NCI-H2107 (cell line): ENCODE results near the gene IGBP1.
"Not testable (repeated sequence)": the region's sequence is repeated elsewhere in the genome, so short reads cannot be mapped to it uniquely, and the experiment has no call there.

Source experiments
- DNase-seq: peaks from one replicate; lab custom pipeline; 2025; lab: John Stamatoyannopoulos, UW

Gene IGBP1

DNA sequence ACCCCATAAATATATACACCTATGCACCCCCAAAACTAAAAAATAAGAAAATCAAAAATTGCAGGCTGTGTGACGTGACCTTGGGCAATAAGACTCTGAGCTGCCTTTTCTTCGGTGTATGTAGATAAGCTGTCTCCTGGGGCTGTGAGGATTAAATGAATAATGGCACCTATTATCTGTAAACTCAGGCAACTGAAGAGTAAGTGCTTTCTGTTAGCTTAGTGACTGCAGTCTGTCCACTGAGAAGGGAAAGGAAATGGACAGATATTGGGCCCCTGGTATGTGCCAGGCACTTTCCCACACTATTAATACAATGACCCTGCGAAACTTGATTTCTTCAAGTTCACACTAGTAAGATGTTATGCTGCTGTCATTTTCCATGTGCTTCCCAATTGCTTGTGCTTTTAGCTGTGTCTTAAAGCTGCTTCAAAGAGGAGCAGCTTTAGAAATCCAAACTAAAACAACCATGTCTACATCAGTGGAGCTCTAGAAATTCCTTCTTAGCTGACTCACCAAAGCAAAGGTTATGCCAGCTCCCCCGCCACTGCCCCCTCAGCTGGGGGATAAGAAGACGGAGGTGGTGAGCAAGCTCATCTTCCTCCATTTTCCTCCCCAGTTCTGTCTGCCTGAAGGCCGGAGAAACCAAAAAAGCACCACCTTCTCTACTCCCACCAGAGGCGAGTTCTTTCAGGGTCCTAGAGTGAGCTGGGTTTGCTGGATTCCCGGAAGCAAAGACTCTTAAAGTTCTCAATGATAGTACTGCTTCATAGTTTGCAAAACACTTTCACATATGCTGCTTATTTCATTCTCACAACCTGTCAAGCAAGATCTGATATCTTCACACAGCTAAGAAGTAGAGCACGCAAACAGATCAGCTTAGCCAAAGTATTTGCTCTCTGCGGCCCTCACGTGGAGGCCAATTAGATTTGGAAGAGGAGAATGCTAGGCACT, 35.3 kb downstream of the IGBP1 start:
- DNase-seq: no peak

DNA sequence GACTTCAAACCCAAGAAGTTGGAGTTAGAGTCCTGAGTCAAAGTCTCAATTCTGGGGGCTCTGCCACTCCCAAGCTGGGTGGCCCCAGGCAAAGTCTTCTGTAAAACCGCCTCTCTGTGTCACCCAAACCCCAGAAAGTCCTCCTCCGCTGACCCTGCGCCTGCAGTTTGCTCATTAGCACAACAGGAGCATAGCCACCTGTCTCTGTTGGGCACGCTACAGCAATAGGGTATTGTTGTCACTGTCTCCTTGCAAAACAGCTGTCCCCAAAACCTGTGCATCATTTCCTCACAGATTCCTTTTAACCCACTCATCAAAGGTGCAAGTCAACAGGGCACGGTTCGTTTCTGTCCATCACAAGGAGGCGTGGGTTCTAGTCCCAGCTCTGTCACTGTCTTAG, 36.0 kb downstream of the IGBP1 start:
- DNase-seq: no peak

DNA sequence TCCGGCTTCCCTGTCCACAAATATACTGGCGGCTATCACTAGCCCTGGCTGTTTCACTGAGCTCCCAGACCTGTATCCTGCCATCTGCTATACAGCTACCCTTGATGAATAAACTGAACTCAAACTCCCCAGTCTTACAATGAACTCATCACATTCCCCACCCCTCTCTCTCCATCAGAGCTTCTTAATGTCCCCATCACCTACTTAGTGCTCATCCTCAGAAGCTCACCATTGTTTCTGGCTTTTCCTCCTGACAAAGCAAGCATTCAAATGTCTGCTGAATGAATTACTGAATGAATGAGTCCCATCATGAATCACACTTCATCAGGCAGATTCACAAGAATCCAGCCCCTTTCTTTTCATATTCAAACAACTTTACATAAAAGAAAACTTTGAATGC, 38.4 kb downstream of the IGBP1 start:
- no peak for DNase-seq

DNA sequence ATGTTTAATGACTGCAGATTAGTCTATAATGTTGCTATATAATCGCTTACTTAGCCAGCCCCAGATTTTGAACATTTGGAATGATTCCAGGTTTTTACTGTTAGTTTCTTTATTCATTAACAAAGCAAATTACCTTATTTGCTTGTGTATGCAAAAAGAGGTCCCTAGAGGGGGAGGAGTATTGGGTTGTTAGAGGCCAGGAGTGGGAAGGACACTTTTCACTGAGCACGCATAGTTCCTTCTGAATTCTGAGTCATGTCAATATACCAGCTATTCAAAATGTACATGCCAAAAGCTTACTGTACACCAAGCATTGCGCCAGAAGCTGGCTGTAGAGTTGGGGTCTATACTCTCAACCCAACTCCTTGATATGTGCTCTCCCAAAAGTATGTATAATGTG, 39.0 kb downstream of the IGBP1 start:
- no peak for DNase-seq

DNA sequence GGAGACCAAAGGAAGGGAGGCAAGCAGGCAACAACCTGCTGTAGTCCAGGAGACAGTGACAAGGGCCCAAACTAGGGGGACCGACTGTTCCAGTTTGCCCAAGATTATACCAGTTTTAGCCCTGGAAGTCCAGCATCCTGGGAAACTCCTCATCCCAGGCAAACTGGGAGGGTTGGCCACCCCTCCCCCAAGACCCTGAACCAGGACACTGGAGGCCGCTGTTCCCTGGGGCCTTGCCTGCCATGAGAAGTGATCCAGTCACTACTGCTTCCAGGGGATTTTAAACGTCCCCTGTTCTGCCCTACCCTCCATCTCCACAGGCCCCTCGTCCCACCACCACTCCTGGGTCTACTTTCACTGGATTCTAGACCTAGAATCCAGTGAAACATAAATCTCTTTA, 39.7 kb downstream of the IGBP1 start:
- DNase-seq: no peak

DNA sequence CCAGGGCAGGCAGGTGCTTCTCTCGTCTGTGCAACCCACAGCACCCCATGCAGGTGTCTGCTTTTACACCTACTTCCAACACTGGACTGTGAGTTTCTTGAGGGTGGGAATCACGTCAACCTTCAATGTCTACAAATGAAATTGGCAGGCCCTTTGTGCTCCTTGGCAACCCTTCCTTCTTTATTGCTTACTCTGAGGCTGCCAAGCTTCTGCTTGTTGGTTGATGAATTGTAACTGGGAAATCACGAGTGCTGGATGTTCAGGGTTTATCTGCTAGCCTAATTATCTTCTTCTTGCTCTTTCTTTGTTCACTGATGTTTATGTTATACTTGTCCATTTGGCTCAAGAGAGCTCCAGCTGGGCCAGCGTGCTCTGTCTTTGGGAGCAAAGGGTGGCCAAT, 41.5 kb downstream of the IGBP1 start:
- no peak for DNase-seq

DNA sequence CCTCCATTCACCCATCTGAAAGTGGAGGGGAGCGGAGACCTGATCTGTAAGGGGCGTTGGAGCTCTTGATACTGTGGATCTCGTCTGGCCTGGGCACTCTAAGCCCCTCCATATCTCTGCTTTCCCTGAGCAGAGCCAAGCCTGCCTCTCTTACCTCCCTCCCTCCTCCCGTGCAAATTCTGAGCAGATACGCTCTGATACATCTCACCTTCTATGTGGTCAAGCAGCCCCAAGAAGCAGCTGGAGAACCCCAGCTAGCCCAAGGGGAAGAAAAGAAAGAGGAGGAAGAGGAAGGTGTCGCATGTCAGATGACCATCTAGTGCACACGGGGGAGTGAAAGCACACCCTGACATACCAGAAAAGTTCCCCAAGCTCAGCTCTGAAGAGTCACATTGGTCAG, 42.1 kb downstream of the IGBP1 start:
- DNase-seq: no peak

DNA sequence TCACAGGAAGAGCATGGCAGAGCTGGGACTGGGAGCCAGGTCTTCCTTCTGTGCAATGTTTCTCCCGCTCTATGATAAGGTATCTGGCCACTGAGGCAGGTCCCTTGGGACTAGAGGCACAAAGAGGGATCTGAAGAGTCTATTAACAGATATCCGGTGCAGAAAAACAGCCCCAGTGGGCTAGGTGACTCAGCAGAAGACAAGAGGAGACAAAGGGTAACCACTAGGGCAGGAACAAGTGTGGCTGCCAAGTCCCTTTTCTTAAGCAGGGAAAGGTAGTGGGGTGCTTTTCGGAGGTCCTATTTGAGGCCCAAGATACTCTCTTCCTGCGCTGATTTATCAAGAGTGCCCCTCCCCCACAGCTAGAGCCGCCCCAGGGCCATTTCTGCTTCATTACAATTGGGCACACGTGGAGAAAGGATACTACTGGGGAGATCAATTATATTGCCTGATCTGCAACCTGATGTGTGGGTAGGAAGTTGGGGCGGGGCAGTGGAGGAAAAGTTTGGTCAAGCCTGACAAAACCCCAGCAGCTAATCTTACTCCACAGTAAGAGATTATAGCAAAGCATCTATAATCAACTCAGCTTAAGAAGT, 43.8 kb downstream of the IGBP1 start, which contains the start of gene DGAT2L6:
Gene DGAT2L6 (plus strand): TSS at position 546 of the 596 bp plus-strand sequence. CDS start 100 bp downstream, outside the sequence.
- DNase-seq: no peak

DNA sequence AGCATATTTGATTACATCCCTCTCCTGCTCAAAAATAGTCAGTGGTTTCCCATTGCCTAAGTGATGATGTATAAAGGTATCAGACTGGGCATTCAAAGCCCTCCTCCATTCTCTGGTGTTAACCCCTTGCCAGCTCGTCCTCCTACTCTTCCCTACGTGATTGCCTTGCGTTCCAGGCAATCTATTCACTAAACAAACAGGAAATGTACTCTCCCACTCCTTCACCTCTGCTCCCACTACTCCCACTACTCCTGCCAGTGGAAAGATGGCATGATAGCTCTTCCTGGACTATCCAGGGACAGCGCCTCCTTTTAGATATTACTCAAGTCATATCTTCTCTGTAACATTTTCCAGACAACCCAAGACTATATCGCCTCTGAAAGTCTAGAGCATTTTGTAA, 49.8 kb downstream of the IGBP1 start:
- DNase-seq: no peak

DNA sequence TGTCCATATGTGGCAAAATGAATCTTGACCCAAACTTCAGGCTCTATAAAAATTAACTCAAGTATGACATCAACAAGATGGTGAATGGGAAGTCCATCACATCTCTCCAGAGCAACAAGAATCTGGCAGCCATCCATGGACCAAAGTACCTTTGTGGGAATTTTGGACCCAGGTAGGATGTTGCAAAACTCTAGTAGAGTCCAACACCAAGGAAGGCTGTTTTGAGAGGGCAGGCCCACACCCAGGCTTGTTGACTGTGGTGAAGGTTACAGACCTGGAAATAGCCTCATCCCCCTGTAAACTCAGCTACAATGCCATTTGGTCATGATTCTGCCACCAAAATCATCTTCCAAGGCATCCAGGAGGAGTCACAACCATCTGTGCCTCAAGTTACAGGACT, 57.0 kb downstream of the IGBP1 start:
- DNase-seq: no peak

DNA sequence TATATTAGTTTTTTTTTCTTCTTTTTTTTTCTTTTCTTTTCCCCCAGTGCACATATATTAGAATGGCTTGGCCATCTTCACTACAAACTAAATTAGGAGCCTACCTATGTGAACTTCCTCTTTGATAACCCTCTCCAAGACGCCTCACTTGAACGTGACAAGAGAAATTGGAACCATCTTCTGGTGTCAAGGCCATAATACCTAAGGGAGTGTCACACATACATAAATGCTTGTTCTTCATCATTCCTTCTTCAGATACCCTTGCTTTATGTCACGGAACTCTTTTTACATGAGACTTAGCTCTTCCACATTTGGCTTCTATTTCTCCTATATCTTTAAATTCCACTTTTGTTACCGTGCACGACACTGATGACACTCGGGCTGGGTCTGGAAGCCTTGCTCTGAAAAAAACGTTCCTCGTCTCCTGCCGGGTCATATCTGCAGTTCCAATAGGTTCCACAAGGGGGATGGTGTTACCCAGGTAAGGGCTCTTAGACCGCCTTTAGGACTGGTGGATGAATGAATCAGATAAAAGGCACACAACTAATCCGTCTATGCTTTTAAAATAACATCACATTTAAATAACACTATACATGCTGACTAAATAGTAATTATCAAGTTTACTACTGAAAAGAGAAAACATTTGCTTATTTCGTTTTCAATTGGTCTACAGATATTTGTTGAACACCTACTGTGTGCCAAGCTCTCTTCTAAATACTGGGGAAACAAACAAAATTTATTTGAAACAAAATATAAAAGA, 63.9 kb downstream of the IGBP1 start:
- peak; percentile 27 for DNase-seq

DNA sequence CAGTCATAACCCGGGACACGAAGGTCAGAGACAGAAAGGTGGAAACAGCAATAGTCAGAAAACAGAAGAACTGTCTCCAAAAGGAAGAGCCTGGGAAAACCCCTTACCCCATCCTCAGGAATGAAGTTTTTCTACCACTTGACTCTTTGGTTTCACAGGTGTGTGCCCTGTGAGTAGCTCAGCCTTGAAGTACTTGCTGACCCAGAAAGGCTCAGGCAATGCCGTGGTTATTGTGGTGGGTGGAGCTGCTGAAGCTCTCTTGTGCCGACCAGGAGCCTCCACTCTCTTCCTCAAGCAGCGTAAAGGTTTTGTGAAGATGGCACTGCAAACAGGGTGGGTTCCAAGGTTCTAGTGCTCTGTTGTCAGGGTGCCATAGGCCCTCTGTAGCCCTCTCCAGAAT, 68.5 kb downstream of the IGBP1 start:
- no peak for DNase-seq

DNA sequence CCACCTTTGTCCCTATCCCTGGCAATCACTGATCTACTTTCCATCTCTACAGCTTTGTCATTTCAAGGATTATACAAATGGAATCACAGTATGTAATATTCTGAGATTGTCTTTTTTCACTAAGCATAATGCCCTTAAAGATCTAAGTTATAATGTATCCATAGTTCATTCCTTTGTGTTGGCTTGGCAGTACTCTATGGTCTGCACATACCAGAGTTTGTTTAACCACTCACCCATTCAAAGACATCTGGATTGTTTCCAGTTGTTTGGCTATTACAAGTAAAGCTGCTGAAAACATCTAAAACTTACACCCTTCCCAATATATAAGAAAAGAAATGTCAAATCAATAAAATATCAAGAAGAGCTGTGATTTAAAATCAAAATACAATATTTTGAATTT, 75.2 kb downstream of the IGBP1 start:
- DNase-seq: no peak

DNA sequence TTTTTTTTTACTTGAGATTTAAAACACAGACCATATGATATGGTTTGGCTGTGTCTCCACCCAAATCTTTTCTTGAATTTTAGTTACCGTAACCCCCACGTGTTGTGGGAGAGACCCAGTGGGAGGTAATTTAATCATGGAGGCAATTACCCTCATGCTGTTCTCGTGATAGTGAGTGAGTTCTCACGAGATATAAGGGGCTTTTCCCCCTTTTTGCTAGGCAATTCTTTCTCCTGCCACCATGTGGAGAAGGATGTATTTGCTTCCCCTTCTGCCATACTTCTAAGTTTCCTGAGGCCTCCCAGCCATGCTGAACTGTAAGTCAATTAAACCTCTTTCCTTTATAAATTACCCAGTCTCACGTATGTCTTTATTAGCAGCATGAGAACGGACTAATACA, 76.3 kb downstream of the IGBP1 start:
- not testable (repeated sequence) for DNase-seq
